GM21360 (cell line): ENCODE measurements around the gene MAP3K12.

Experiments used
- ATAC-seq: cut with Tn5 transposase; IDR thresholded peaks from one replicate; pipeline ENCODE4 v1.9.1; 2021; ENCODE audit warnings: mild to moderate bottlenecking, moderate library complexity; ENCODE audit not compliant: unreplicated experiment

Gene MAP3K12

GRCh38 chr12:53508534-53509170 is 9.4 kb upstream of the MAP3K12 start:
- peak; percentile 79 for ATAC-seq

GRCh38 chr12:53507603-53507885 is 8.3 kb upstream of the MAP3K12 start:
- no peak for ATAC-seq

- no peak for ATAC-seq
Observed at GRCh38 chr12:53506881-53507602, 7.8 kb upstream of the MAP3K12 start, which contains the start of gene NPFF. Gene NPFF (minus strand): TSS chr12:53507484. CDS start chr12:53507474, 10 bp downstream.

- ATAC-seq, result no peak
Observed at GRCh38 chr12:53506450-53506785, 7.2 kb upstream of the MAP3K12 start.

- ATAC-seq, result no peak
Observed at GRCh38 chr12:53505555-53506449, 6.5 kb upstream of the MAP3K12 start.

- no peak for ATAC-seq
Observed at GRCh38 chr12:53505086-53505485, 5.8 kb upstream of the MAP3K12 start.

GRCh38 chr12:53504004-53504920 is 5.0 kb upstream of the MAP3K12 start:
- ATAC-seq, result no peak

- ATAC-seq, result no peak
Observed at GRCh38 chr12:53502983-53503728, 3.9 kb upstream of the MAP3K12 start.

- ATAC-seq, result no peak
Observed at GRCh38 chr12:53502331-53502730, 3.1 kb upstream of the MAP3K12 start.

GRCh38 chr12:53501615-53502181 is 2.4 kb upstream of the MAP3K12 start:
- ATAC-seq, result no peak

GRCh38 chr12:53500776-53501614 is 1.7 kb upstream of the MAP3K12 start, which contains the start of gene TARBP2:
Gene TARBP2 (plus strand): TSS chr12:53501283. CDS start chr12:53501409, 126 bp downstream.
- peak; percentile 71 for ATAC-seq

- ATAC-seq, result no peak
Observed at GRCh38 chr12:53500142-53500775, 1.0 kb upstream of the MAP3K12 start.

GRCh38 chr12:53498235-53498630 is 1.0 kb downstream of the MAP3K12 start:
- ATAC-seq, result no peak

- no peak for ATAC-seq
Observed at GRCh38 chr12:53497461-53497860, 1.8 kb downstream of the MAP3K12 start.

- ATAC-seq, result no peak
Observed at GRCh38 chr12:53496752-53497032, 2.6 kb downstream of the MAP3K12 start.

GRCh38 chr12:53495903-53496751 is 3.1 kb downstream of the MAP3K12 start:
- no peak for ATAC-seq

- no peak for ATAC-seq
Observed at GRCh38 chr12:53493610-53494391, 5.5 kb downstream of the MAP3K12 start.
